ENCODE data around the gene LNX2. TPM values are rescaled to one million over a fixed set of nuclear protein-coding genes. Genes with fewer than 3 reads are reported as not detected.

Gene LNX2
- total and polyA plus RNA-seq, 4 donors: 6.2 to 12.0 (median 7.5) TPM

DNA sequence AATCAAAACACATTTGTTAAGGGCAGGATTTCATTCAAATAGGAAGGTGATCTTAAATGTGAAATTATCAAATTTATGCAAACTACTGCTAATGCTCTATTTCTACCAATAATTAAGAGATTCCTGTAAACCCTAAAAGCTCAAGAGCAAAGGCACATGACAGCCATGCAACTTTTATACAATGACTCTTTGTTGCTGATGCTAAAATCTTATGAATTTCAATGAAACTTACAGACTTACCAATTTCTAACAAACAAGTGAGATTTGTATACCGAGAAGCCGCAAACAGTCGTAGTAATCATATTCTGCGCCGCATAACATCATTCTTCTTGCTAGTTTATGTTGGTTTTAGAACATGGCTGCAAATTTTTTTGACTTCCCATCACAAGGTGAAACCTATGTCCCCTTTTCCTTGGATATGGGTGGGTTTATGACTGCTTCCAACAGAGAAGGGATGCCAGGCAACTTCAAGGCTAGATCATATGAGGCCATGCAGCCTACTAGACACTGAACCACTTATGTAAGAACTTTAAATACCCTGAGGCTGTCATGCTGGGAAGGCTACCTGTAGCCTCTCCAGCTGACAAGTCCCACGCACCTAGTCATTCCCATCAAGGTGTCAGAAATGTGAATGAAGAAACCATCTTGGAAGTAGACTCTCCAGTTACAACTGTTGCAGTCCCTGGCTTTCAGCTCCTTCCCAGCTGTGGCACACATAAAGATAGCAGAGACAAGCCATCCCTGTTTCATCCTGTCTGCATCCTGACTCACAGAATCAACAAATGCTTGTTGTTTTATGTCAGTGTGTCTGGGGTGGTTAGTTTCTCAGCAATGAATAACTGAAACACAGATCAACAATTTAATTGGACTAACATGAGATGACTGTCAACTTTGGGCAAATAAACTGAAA is 42.0 kb downstream of the LNX2 start:
- no peaks in the 10 kb centered on the region for H3K27me3 ChIP-seq (ENCODE audit: control insufficient read depth, insufficient read depth, low read length)
- H3K27ac ChIP-seq (ENCODE audit: low read depth, low read length): peak overlapping the region; percentile 8
- DNase-seq (ENCODE audit: low read depth in 4 of 6, low spot score in 6 of 6): peak in 1 of 6 donors; percentile 11
- H3K36me3 ChIP-seq (ENCODE audit: control insufficient read depth, insufficient read depth, low read length): no peaks in the 10 kb centered on the region
- no peak overlapping the region for H3K4me3 ChIP-seq (ENCODE audit: low read depth, low read length)
- WGBS (ENCODE audit: insufficient coverage): 100% methylated on average over 1 of the region's 6 CpGs
- H3K4me1 ChIP-seq (ENCODE audit: control insufficient read depth, insufficient read depth, low read length): no peaks in the 10 kb centered on the region
- no peaks in the 10 kb centered on the region for H3K9me3 ChIP-seq (ENCODE audit: control insufficient read depth, insufficient read depth, low read length)

DNA sequence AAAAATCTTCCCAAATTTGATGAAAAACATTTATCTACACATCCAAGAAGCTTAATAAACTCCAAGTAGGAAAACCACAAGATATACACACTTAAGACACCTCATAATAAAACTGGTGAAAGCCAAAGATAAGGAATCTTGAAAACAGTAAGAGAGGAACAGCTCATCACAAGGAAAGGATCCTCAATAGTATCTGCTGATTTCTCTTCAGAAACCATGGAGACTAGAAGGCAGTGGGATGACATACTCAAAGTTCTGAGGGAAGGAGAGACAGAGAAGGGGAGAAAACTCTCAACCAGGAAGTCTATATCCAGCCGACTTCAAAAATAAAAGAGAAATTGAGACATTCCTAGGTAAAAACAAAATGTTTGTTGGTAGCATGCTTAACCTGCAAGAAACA is 45.7 kb downstream of the LNX2 start:
- Histone ChIP-seq H3K36me3 (ENCODE audit: control insufficient read depth, insufficient read depth, low read length) (no peaks in the 10 kb centered on the region), H3K27ac (ENCODE audit: low read depth, low read length) (no peak overlapping the region), H3K9me3 (ENCODE audit: control insufficient read depth, insufficient read depth, low read length) (no peaks in the 10 kb centered on the region), H3K27me3 (ENCODE audit: control insufficient read depth, insufficient read depth, low read length) (no peaks in the 10 kb centered on the region), H3K4me3 (ENCODE audit: low read depth, low read length) (no peak overlapping the region), H3K4me1 (ENCODE audit: control insufficient read depth, insufficient read depth, low read length) (no peaks in the 10 kb centered on the region)
- DNase-seq (ENCODE audit: low read depth in 4 of 6, low spot score in 6 of 6): no peak
- WGBS (ENCODE audit: insufficient coverage): no CpG with 5 or more reads among the region's 1 CpG

DNA sequence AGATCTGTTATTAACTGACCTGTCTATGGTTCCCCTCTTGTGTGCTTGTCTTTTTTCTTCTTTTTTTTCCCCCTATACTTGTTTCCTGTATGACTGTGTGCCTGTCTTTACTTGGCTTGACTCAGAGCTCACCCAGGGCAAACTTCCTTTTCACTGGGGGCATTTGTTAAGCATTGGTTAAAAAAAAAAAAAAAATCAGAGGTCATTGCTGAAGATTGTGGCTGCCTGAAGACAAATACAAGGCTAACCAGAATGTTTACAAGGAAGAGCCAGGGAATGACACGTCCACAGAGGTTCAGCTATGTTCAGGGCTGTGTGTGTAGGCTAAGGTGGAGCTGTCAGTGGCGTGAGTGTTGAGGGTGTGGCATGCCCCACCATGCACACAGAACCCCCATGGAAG is 47.1 kb downstream of the LNX2 start:
- no peak overlapping the region for H3K27ac ChIP-seq (ENCODE audit: low read depth, low read length)
- no peak for DNase-seq (ENCODE audit: low read depth in 4 of 6, low spot score in 6 of 6)
- WGBS (ENCODE audit: insufficient coverage): 86% methylated on average over 1 of the region's 2 CpGs

DNA sequence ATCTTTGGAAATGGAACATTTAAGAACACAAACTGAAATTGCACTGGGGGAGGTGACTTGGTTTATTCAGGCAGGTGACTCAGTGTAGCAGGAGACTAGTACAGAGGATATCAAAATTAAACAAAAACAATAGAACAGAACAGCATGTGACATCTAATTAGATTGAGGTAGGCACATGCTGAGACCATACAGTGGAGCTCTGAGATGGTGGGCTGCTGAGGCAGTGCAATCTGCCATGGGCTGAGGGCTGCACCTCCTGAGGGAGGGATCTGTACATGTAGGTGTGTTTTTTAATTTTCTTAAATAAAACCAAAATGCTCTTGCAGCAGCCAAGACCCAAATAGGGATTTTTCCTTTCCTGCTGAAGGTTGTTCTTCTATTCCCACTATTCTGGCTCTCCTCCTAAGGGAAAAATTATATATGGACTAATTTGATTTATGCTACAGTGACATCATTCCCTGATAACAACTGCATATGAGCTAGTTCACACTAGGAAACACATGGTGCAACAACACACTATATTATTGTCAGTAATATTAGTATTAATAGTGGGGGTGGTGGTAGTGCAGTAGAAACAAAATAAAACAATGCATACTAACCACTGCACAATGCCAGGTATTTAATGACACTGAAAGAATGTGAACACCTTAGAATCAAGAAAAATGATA is 48.0 kb downstream of the LNX2 start:
- Histone ChIP-seq H3K27me3 (ENCODE audit: control insufficient read depth, insufficient read depth, low read length) (no peaks in the 10 kb centered on the region), H3K9me3 (ENCODE audit: control insufficient read depth, insufficient read depth, low read length) (no peaks in the 10 kb centered on the region), H3K36me3 (ENCODE audit: control insufficient read depth, insufficient read depth, low read length) (peaks cover 3% of the 10 kb centered on the region), H3K27ac (ENCODE audit: low read depth, low read length) (no peak overlapping the region), H3K4me1 (ENCODE audit: control insufficient read depth, insufficient read depth, low read length) (no peaks in the 10 kb centered on the region), H3K4me3 (ENCODE audit: low read depth, low read length) (no peak overlapping the region)
- peak in 1 of 6 donors; percentile 68 for DNase-seq (ENCODE audit: low read depth in 4 of 6, low spot score in 6 of 6)

More for the DNA sequence above, 47.1 kb downstream of the LNX2 start:
- Histone ChIP-seq H3K27me3 (ENCODE audit: control insufficient read depth, insufficient read depth, low read length) (no peaks in the 10 kb centered on the region), H3K4me1 (ENCODE audit: control insufficient read depth, insufficient read depth, low read length) (no peaks in the 10 kb centered on the region), H3K36me3 (ENCODE audit: control insufficient read depth, insufficient read depth, low read length) (peaks cover 3% of the 10 kb centered on the region), H3K9me3 (ENCODE audit: control insufficient read depth, insufficient read depth, low read length) (no peaks in the 10 kb centered on the region), H3K4me3 (ENCODE audit: low read depth, low read length) (no peak overlapping the region)

DNA sequence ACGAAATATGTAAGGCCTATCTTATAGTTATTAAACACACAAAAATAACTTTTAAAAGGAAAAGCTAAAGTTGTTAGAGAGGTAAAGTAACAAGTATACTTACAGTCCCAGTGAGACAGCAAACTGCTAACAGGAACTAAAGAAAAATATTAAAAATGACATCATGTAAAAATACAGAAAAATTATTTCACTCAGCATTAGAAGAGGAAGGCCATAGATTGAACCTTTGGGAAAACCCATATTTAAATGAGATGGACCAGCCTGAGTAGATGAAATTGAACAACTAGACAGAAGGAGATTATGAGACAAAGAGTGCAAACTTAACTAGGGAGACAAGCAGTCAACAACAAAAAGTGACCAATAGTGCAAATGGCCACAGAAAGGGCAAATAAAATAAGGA is 49.4 kb downstream of the LNX2 start:
- H3K36me3 ChIP-seq (ENCODE audit: control insufficient read depth, insufficient read depth, low read length): peaks cover 3% of the 10 kb centered on the region
- WGBS (ENCODE audit: insufficient coverage): no CpG with 5 or more reads among the region's 1 CpG
- H3K4me3 ChIP-seq (ENCODE audit: low read depth, low read length): no peak overlapping the region
- no peaks in the 10 kb centered on the region for H3K4me1 ChIP-seq (ENCODE audit: control insufficient read depth, insufficient read depth, low read length)
- no peaks in the 10 kb centered on the region for H3K27me3 ChIP-seq (ENCODE audit: control insufficient read depth, insufficient read depth, low read length)
- no peaks in the 10 kb centered on the region for H3K9me3 ChIP-seq (ENCODE audit: control insufficient read depth, insufficient read depth, low read length)
- no peak for DNase-seq (ENCODE audit: low read depth in 4 of 6, low spot score in 6 of 6)
- H3K27ac ChIP-seq (ENCODE audit: low read depth, low read length): no peak overlapping the region

DNA sequence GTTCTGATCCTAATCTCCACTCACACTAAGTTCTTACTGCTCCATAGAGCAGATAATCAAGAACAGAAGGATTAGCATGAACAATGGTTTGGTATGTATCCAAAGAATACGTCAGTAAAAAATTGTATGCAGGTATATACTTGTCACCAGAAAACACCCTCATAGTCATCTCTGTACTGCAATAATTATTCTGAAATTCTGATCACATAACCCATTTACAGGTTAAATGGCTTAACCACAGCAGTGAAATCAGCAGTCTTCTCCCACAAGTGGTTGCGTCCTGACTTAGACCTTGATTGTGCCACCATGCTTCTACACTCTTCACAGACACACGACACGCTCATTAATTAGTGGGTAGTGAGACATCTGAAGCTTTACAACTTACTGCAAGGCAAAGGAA is 50.9 kb downstream of the LNX2 start:
- peaks cover 3% of the 10 kb centered on the region for H3K36me3 ChIP-seq (ENCODE audit: control insufficient read depth, insufficient read depth, low read length)

DNA sequence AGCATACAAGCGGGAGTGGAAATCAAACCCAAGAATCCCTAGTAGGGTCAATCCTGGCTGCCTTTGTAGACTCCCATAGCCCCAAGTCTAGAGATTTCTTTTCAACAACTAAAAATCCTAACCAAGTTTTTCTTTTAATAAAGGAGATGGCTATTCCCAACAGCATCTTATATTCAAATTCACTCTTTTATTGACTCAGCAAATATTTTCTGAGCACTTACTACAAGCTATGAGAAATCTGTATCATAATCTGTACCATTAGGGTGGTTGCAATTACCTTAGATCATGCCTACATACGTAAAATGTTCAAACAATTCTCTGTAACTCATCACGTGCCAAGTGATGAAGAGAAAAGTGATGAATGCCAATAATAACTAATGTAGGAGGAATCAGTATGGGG is 54.5 kb downstream of the LNX2 start:
- no peaks in the 10 kb centered on the region for H3K27me3 ChIP-seq (ENCODE audit: control insufficient read depth, insufficient read depth, low read length)
- H3K27ac ChIP-seq (ENCODE audit: low read depth, low read length): no peak overlapping the region
- no peak for DNase-seq (ENCODE audit: low read depth in 4 of 6, low spot score in 6 of 6)
- 88% methylated on average over 1 of the region's 3 CpGs for WGBS (ENCODE audit: insufficient coverage)
- H3K36me3 ChIP-seq (ENCODE audit: control insufficient read depth, insufficient read depth, low read length): peaks cover 3% of the 10 kb centered on the region
- H3K4me1 ChIP-seq (ENCODE audit: control insufficient read depth, insufficient read depth, low read length): no peaks in the 10 kb centered on the region
- no peak overlapping the region for H3K4me3 ChIP-seq (ENCODE audit: low read depth, low read length)
- no peaks in the 10 kb centered on the region for H3K9me3 ChIP-seq (ENCODE audit: control insufficient read depth, insufficient read depth, low read length)

More for the DNA sequence above, 50.9 kb downstream of the LNX2 start:
- DNase-seq (ENCODE audit: low read depth in 4 of 6, low spot score in 6 of 6): no peak
- H3K4me3 ChIP-seq (ENCODE audit: low read depth, low read length): no peak overlapping the region
- no peaks in the 10 kb centered on the region for H3K4me1 ChIP-seq (ENCODE audit: control insufficient read depth, insufficient read depth, low read length)
- H3K9me3 ChIP-seq (ENCODE audit: control insufficient read depth, insufficient read depth, low read length): no peaks in the 10 kb centered on the region
- no peak overlapping the region for H3K27ac ChIP-seq (ENCODE audit: low read depth, low read length)
- no peaks in the 10 kb centered on the region for H3K27me3 ChIP-seq (ENCODE audit: control insufficient read depth, insufficient read depth, low read length)
- WGBS (ENCODE audit: insufficient coverage): no CpG with 5 or more reads among the region's 4 CpGs

DNA sequence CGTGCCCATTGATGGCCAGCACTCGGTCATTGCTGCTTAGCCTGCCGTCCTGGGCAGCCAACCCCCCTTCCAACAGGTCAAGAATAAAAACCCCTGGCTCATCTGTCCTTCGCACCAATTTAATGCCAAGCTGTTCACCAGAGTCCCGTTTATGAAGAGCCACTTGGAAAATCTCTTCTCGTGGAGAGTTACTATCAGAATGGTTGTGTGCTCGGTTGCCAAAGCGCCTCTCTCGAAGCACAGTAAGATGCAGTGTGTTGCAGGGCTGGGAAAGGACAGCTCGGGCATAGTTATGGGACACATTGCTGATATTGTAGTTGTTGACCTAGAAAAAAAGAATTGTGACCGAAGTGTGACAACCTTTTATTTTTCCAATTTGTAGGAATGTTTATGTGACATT is 57.9 kb downstream of the LNX2 start:
- Histone ChIP-seq H3K9me3 (ENCODE audit: control insufficient read depth, insufficient read depth, low read length) (no peaks in the 10 kb centered on the region), H3K27ac (ENCODE audit: low read depth, low read length) (no peak overlapping the region), H3K4me1 (ENCODE audit: control insufficient read depth, insufficient read depth, low read length) (no peaks in the 10 kb centered on the region), H3K4me3 (ENCODE audit: low read depth, low read length) (no peak overlapping the region), H3K27me3 (ENCODE audit: control insufficient read depth, insufficient read depth, low read length) (no peaks in the 10 kb centered on the region), H3K36me3 (ENCODE audit: control insufficient read depth, insufficient read depth, low read length) (no peaks in the 10 kb centered on the region)
- no peak for DNase-seq (ENCODE audit: low read depth in 4 of 6, low spot score in 6 of 6)
- WGBS (ENCODE audit: insufficient coverage): 93% methylated on average over 10 of the region's 11 CpGs

DNA sequence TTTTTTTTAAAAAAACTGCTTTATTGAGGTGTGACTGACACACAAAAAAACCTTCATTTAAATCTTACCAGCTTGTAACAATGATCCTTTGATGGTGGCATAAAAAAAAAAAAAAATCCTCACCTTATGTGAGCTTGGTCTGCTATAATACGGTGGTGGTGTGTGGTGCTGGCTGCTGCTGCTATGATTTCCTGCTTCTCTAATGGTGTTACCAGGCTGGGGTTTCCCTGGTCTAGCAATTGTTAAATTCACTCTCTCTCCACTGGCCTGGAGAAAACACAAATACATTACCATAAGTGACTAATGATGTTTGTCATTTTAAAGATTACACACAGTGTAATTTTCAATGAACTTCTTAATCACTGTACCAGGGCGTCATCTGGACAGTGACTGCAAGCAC is 60.6 kb downstream of the LNX2 start:
- Histone ChIP-seq H3K4me3 (ENCODE audit: low read depth, low read length) (no peak overlapping the region), H3K9me3 (ENCODE audit: control insufficient read depth, insufficient read depth, low read length) (no peaks in the 10 kb centered on the region), H3K27ac (ENCODE audit: low read depth, low read length) (no peak overlapping the region), H3K27me3 (ENCODE audit: control insufficient read depth, insufficient read depth, low read length) (no peaks in the 10 kb centered on the region), H3K36me3 (ENCODE audit: control insufficient read depth, insufficient read depth, low read length) (no peaks in the 10 kb centered on the region), H3K4me1 (ENCODE audit: control insufficient read depth, insufficient read depth, low read length) (no peaks in the 10 kb centered on the region)
- DNase-seq (ENCODE audit: low read depth in 4 of 6, low spot score in 6 of 6): no peak
- WGBS (ENCODE audit: insufficient coverage): no CpG with 5 or more reads among the region's 2 CpGs

DNA sequence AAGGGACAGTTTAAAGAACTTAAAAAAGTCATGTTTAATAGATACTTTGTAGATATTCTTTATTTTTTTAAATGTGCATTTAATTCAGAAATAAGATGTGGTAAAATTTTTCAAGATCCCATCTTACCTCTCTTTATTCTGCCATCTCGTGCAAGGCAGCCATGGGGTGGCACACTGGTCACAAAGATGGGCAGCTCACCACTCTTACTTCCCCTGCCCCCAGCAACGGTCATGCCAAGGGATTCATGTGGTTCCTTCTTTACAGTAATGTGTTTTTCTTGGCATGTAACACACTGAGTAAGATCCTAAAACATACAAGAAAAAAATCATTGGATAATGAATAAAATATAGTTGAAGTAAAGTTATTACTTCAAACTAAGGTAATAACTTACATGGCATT is 64.2 kb downstream of the LNX2 start:
- H3K27ac ChIP-seq (ENCODE audit: low read depth, low read length): no peak overlapping the region
- H3K9me3 ChIP-seq (ENCODE audit: control insufficient read depth, insufficient read depth, low read length): no peaks in the 10 kb centered on the region
- H3K36me3 ChIP-seq (ENCODE audit: control insufficient read depth, insufficient read depth, low read length): no peaks in the 10 kb centered on the region
- H3K4me1 ChIP-seq (ENCODE audit: control insufficient read depth, insufficient read depth, low read length): no peaks in the 10 kb centered on the region
- no CpG with 5 or more reads among the region's 2 CpGs for WGBS (ENCODE audit: insufficient coverage)
- DNase-seq (ENCODE audit: low read depth in 4 of 6, low spot score in 6 of 6): no peak
- no peaks in the 10 kb centered on the region for H3K27me3 ChIP-seq (ENCODE audit: control insufficient read depth, insufficient read depth, low read length)
- no peak overlapping the region for H3K4me3 ChIP-seq (ENCODE audit: low read depth, low read length)

Data from spinal cord (tissue), 10 donors.